GM06990 (cell line): Measurements from ENCODE around the gene CACNB2.
"Not testable (repeated sequence)": the region's sequence is repeated elsewhere in the genome, so short reads cannot be mapped to it uniquely, and the experiment has no call there.

Experiments
- DNase-seq: peaks from one replicate; pipeline ENCODE4 v3.0.0-alpha.2; 2011; ENCODE audit not compliant: insufficient read length; ENCODE audit errors: extremely low read depth
- H3K27me3 ChIP-seq: replicated peaks from 2 replicates; pipeline ENCODE4 v1.6.0; 2011; ENCODE audit warnings: low read length; ENCODE audit not compliant: control insufficient read depth, insufficient read depth
- H3K36me3 ChIP-seq: 2 replicates; pipeline ENCODE4 v1.5.1; 2011; ENCODE audit warnings: low read length; ENCODE audit not compliant: control insufficient read depth, insufficient read depth
- H3K4me3 ChIP-seq: replicated peaks from 2 replicates; pipeline ENCODE4 v1.5.1; 2011; ENCODE audit warnings: low read depth, mild to moderate bottlenecking, control low read depth, low read length
- TF ChIP-seq, protein P1 (sequence below): IDR thresholded peaks from 2 replicates; pipeline ENCODE4 v1.5.1; 2011; ENCODE audit warnings: low read length, control low read depth, mild to moderate bottlenecking, inconsistent platforms; ENCODE audit not compliant: insufficient read depth, poor library complexity, severe bottlenecking

The CACNB2 gene

DNA sequence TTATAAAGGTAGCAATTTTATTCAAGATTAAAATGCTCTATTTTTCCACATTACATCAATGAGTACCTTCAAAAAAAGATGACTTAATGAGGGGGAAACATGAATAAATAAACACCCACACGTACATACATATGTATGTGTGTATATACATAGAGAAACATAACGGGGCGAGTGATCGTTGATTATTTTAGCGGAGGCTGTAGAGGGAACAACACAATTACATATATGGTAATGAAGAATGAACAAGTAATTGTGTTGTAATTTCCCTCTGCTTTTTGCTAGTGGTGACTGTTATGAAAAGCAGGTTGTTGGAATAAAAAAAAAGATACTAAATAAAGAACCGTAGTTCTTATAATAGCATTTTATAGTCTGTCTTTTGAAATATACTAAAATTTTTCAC, 63.2 kb downstream of the CACNB2 start:
- DNase-seq, result no peak
- H3K4me3 ChIP-seq, result no peak overlapping the region
- H3K27me3 ChIP-seq, result no peaks in the 10 kb centered on the region
- no peaks in the 10 kb centered on the region for H3K36me3 ChIP-seq
- TF ChIP-seq, protein P1, sequence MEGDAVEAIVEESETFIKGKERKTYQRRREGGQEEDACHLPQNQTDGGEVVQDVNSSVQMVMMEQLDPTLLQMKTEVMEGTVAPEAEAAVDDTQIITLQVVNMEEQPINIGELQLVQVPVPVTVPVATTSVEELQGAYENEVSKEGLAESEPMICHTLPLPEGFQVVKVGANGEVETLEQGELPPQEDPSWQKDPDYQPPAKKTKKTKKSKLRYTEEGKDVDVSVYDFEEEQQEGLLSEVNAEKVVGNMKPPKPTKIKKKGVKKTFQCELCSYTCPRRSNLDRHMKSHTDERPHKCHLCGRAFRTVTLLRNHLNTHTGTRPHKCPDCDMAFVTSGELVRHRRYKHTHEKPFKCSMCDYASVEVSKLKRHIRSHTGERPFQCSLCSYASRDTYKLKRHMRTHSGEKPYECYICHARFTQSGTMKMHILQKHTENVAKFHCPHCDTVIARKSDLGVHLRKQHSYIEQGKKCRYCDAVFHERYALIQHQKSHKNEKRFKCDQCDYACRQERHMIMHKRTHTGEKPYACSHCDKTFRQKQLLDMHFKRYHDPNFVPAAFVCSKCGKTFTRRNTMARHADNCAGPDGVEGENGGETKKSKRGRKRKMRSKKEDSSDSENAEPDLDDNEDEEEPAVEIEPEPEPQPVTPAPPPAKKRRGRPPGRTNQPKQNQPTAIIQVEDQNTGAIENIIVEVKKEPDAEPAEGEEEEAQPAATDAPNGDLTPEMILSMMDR, result no peak

DNA sequence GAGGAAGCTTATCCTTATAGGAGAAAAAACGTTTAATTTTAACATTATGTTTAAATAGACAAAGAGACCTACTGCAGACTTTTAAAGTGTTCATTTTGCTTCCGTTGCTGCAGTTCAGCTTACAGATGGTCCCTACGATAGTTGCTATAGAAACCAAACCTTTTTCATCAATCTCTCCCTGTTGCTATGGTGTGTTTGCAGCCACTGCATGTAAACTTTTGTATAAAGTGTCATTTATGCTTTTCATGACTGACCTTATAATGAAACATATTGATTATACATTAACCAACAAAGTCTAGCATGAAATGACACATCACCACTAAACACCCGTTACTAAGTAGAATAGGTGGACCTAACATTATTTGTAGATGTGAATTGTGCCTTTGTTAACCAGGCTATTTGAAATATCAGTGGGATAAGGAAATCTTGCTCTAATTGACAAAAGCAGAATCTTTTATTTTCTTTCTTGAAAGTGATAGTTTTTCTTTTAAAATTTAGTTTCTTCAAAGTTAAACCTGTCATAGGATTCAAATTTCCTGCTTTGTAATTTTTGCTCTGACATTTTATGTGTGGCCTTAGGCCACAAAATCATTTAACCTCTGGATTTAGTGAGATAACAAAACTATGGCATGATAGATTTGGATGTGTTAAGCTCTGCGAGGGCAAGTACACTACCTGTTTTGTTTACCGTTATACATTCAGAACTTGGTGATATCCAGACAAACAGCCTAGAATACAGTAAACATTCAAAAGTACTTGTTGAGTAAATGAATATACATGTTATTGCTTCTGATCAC, 64.0 kb downstream of the CACNB2 start:
- no peak overlapping the region for H3K4me3 ChIP-seq
- TF ChIP-seq, protein P1, result no peak
- H3K27me3 ChIP-seq, result no peaks in the 10 kb centered on the region
- H3K36me3 ChIP-seq, result no peaks in the 10 kb centered on the region
- DNase-seq, result no peak

DNA sequence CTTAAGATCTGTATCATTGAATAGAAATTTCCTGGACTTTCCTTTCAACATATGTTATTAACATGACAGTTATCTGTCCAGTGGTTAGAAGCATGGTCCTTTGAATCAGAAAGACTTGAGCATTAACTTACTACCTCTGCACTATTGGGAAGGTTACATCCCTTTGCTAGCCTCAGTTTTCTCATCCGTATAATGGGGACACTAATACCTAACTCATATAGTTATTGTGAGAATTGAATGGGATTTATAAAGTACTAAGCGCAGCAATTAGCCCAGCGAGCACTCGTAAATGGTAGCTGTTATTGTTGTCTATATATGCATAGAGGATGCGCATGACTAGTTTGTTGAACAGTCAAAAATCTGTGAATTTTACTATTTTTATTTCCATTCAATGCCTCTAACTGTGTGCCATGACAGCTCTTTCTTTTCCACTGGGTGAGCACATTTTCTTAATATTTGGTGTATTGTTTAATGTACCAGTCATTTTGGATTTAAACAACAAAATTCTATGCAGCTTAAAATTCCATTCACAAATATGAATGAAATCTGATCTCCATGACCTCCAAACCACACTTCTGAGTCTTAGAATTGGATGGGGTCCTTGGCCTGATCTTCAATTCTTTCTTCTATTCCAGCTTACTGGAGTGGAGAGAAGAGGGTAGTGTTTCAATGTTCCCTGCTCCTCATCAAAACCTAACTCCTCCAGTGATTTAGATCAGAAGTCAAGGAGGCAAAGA, 65.0 kb downstream of the CACNB2 start:
- TF ChIP-seq, protein P1, result no peak
- Histone ChIP-seq H3K36me3 (no peaks in the 10 kb centered on the region), H3K27me3 (no peaks in the 10 kb centered on the region), H3K4me3 (no peak overlapping the region)
- DNase-seq, result no peak

DNA sequence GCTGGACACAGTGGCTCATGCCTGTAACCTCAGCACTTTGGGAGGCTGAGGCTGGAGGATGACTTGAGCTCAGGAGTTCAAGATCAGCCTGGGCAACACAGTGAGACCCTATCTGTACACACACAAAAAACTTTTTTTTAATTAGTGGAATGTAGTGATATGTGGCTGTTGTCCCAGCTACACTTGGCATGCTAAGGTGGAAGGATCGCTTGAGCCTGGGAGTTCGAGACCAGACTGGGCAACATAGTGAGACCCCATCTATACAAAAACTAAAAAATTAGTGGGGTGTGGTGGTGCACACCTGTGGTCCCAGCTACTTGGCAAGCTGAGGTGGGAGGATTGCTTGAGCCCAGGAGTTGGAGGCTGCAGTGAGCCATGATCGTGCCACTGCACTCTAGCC, 68.0 kb downstream of the CACNB2 start:
- not testable (repeated sequence) for H3K4me3 ChIP-seq, H3K27me3 ChIP-seq, DNase-seq, H3K36me3 ChIP-seq

DNA sequence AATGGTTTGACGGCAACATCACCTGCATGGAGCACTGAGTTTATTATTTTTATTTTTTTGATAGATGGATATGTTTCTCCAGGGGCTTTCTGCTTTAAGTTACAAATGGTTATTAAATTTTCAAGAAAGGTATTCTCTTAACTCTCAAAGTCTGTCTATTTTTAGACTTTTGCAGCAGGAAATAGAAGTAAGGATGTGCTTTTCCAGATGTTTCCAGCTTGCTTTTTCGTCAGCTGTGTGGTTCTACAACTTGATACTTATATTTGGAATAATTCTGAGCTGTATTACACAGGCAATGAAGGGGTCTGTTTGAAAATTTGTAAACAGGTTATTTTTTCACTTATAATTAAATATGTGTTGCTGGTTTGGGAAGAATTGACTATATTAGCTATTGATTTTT, 69.0 kb downstream of the CACNB2 start:
- DNase-seq, result no peak
- Histone ChIP-seq H3K27me3 (no peaks in the 10 kb centered on the region), H3K36me3 (no peaks in the 10 kb centered on the region), H3K4me3 (no peak overlapping the region)
- TF ChIP-seq, protein P1, result no peak

DNA sequence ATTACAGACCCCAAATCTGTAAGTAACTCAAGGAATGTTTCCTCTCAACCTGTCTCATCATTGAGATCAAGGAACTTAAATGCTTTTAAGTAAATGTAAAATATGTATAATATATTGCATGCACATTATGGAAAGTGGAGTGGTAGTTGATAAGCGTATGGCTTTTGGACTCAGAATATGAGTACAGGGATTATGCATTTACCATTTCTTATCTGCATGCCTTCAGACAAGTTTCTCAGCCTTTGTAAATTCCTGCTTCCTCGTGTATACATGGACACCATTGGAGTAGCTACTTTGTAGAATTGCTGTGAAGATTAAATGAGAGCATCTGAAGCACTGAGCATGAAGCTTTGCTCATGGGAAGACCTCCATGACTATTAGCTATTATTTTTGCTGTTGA, 70.5 kb downstream of the CACNB2 start:
- no peak overlapping the region for H3K4me3 ChIP-seq
- no peaks in the 10 kb centered on the region for H3K36me3 ChIP-seq
- no peaks in the 10 kb centered on the region for H3K27me3 ChIP-seq
- TF ChIP-seq, protein P1, result no peak
- DNase-seq, result no peak
